ENCODE results near the gene CNGB1.
A peak's percentile ranks its signal among the peaks of the same experiment; 100 is the strongest.
"Not testable (repeated sequence)": the region's sequence is repeated elsewhere in the genome, so short reads cannot be mapped to it uniquely, and the experiment has no call there.

CNGB1 gene

GRCh38 chr16:57949595-57950238 lies 21.2 kb downstream of the CNGB1 start:
- no peak for DNase-seq

DNA sequence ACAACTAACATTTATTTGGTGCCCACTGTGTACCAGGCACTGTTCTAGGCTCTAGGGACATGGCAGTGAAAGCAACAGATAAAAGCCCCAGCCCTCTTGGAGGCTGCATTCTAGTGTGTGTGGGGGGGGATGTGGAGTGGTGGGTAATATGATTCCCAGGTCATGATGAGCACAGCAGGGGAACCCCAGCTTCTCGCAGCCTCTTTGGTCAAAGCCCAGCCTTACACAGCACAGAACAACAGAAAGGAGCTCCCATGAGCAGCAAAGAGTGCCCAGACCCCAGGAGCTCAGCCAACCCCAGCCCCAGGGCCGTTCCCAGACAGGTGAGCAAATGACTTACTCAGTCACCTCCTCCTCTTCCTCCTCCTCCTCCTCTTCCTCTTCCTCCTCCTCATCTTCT lies 21.9 kb downstream of the CNGB1 start:
- DNase-seq = no peak

- no peak for DNase-seq
Observed at GRCh38 chr16:57948027-57948426, 22.9 kb downstream of the CNGB1 start.

- DNase-seq = no peak
Observed at GRCh38 chr16:57947261-57947660, 23.7 kb downstream of the CNGB1 start.

DNA sequence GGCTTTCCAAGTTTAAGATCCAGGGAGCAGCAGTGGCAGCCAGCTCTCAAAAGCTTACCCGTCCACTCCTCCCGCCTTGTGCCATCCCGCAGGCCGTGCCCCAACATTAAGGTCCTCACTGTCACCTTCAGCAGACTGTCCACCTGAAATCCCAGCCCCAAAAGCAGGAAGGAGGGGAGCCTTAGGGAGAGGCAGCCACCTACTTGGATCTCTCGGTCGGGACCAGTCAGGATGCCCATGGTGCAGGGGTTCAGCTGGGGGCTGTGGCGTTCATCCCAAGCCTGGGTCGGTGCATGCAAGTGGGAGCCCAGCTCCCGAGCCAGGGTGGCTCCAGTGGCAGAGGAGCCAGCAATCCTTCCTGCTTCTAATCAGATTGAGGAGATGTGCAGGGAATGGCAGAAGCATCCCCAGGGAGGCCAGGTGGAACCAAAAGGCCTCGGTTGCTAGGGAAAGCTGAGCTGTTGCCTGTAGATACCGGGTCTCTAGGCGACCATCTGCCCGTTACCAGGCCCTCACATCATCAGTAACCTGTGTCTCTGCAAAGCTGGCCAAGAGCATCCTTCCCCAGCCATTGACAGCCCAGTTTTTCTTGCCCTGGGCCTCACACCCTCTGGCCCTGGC lies 24.6 kb downstream of the CNGB1 start:
- no peak for DNase-seq

GRCh38 chr16:57945740-57946138 lies 25.2 kb downstream of the CNGB1 start:
- no peak for DNase-seq

DNA sequence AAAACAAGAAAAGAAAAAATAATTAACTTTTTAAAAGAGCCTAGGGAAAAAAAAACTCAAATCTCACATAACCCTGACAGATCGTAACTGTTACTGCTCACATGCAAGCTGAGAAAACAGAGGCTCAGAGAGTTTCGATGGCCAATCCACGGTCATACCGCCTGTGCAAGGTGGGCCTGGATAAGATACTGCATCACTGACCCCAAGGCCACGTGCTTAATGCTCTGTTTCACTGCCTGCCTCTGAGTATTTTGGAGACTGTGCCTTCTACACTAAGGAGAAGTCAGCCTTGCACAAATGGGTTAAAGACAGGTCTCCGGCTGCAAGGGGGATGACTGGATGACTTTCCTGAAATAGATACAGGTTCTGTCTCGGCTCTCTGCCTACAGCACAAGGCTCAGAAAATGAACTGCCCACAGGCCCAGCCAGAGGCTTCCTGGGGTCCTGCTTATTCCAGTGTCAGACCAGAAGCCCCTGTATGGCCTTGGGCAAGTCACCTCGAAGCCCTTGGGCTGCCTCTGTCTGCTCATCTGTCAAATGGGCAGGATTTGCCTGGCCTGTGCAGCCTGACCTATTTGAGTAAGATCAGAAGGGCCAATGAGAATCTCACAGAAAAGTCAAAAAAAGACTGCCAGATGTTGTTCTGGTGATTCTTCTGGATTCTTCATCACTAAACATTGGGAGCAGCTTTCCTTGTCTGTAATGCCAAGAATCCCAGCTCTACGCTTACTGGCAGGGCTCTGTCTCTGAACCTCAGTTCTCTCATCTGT lies 25.8 kb downstream of the CNGB1 start:
- no peak for DNase-seq

- DNase-seq = not testable (repeated sequence)
Observed at GRCh38 chr16:57943381-57943780, 27.5 kb downstream of the CNGB1 start.

GRCh38 chr16:57941901-57942300 lies 29.0 kb downstream of the CNGB1 start:
- not testable (repeated sequence) for DNase-seq

- DNase-seq = peak; percentile 4
Observed at GRCh38 chr16:57941016-57941664, 29.8 kb downstream of the CNGB1 start.

- no peak for DNase-seq
Observed at GRCh38 chr16:57940382-57940966, 30.5 kb downstream of the CNGB1 start.

- no peak for DNase-seq
Observed at GRCh38 chr16:57939872-57940224, 31.1 kb downstream of the CNGB1 start.

GRCh38 chr16:57938936-57939871 lies 31.7 kb downstream of the CNGB1 start:
- peak; percentile 57 for DNase-seq

- DNase-seq = no peak
Observed at GRCh38 chr16:57938484-57938883, 32.4 kb downstream of the CNGB1 start.

DNA sequence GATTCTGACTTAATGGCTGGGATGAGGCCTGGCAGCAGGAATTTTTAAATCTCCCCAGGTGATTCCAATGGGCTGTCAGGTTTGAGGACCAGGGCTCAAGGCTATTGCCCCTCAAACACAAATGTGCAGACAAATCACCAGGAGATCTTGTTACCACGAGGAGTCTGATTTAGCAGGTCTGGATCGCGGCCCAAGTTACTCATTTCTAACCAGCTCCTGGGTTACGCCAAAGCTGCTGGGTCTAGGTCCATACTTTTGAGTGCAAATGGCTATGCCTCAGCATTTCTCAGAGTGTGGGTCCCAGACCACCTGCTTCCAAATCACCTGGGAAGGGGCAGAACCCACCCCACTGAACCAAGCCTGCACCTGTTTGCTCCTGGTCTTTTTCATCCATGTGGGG lies 33.1 kb downstream of the CNGB1 start:
- DNase-seq = no peak

DNA sequence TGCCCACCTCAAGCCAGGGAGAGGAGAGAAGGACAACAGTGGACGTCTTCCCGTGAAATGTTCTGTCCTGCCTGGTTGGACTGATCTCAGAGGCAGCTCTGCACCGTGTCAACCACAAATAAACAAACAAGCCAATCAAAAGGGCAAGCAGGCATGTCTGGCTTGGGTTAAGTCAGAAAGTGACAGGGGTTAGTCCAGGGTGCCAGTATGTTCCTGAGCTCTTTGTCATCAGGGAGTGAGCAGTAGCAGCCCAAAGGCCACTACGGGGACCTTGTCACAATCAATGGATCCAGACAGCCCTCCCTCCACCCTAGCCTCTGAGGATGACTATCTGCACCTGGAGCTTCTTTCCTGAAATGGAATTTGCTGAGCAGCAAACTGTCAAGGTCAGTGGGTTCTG lies 35.0 kb downstream of the CNGB1 start:
- no peak for DNase-seq

- DNase-seq = no peak
Observed at GRCh38 chr16:57930533-57930932, 40.4 kb downstream of the CNGB1 start.

- DNase-seq = no peak
Observed at GRCh38 chr16:57929250-57929649, 41.7 kb downstream of the CNGB1 start.

- no peak for DNase-seq
Observed at GRCh38 chr16:57926041-57926440, 44.9 kb downstream of the CNGB1 start.

- DNase-seq = no peak
Observed at GRCh38 chr16:57925310-57925709, 45.6 kb downstream of the CNGB1 start.

DNA sequence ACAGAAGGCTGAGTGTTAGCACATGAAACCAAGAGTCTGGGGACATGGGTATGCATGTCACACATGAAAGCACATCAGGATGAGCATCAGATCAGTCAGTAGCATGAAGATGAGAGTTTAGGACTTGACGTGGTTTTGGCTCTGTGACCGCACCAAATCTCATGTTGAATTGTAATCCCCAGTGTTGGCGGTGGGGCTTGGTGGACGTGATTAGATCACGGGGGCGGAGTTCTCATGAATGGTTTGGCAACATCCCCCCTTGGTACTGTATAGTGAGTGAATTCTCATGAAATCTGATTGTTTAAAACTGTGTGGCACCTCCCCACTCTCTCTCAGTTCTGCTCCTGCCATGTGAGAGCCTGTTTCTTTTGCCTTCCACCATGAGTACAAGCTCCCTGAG lies 46.4 kb downstream of the CNGB1 start:
- no peak for DNase-seq

DNA sequence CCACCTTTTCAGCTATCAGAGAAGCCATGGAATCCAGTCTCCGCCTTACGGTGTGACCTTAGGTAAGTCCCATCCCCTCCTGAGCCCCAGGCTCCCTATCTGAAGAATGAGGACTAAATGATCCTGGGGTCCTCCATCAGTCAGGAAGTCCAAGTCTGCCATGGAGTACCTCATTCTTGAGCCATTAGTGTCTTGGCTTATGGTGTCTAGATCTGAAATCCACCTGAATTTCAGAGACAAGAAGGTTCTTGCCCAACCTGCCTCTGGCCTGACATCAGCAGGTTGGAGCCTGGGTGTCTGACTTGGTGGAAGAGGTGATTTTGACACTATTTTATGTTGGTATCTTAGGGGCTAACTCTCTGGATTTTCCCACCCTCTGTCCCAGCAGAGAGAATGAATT lies 47.1 kb downstream of the CNGB1 start:
- no peak for DNase-seq
